H1 (cell line): ENCODE results near the gene EIF1AX. TPM values are rescaled to one million over a fixed set of nuclear protein-coding genes. Genes with fewer than 3 reads are reported as not detected.

Experiments used
- CTCF ChIA-PET: fragments of 300-600 bp; sonication (Branson Sonifier 250); formaldehyde crosslinking; loops from one replicate; lab custom pipeline; 2021; ENCODE audit not compliant: partially characterized antibody; lab: Charles Lee
- POLR2A ChIA-PET: fragments of 300-600 bp; sonication (Branson Sonifier 250); formaldehyde crosslinking; loops from one replicate; lab custom pipeline; 2021; ENCODE audit warnings: inconsistent platforms; ENCODE audit not compliant: partially characterized antibody; lab: Charles Lee
- DNase-seq, 2 experiments: peaks; one replicate each; pipeline versions ENCODE4 v3.0.0 to v3.0.0-alpha.2; 2010 to 2022; ENCODE audit warnings: low spot score in 2 of 2, low read depth in 1 of 2, mixed read lengths in 1 of 2
- FAIRE-seq: peaks from 2 replicates; lab custom pipeline; 2011; peaks lifted over from hg19 to GRCh38; lab: Jason Lieb, UNC
- H2AFZ ChIP-seq: 2 replicates; pipeline ENCODE4 v1.8.1; 2012; ENCODE audit warnings: low read length, inconsistent platforms
- H2AK5ac ChIP-seq: 2 replicates; pipeline ENCODE4 v1.6.1; 2013; ENCODE audit warnings: low read depth, low read length
- H2BK120ac ChIP-seq: replicated peaks from 2 replicates; pipeline ENCODE3; 2013; ENCODE audit warnings: low read depth, low read length, inconsistent platforms
- H2BK12ac ChIP-seq: 2 replicates; pipeline ENCODE4 v1.6.1; 2013; ENCODE audit warnings: low read depth, low read length
- H2BK15ac ChIP-seq: 2 replicates; pipeline ENCODE4 v1.6.1; 2013; ENCODE audit warnings: low read length
- H2BK20ac ChIP-seq: 2 replicates; pipeline ENCODE4 v1.6.1; 2013; ENCODE audit warnings: low read length
- H2BK5ac ChIP-seq: 2 replicates; pipeline ENCODE4 v1.6.1; 2013; ENCODE audit warnings: low read depth, low read length
- H3K14ac ChIP-seq: 2 replicates; pipeline ENCODE4 v1.6.1; 2013; ENCODE audit warnings: inconsistent platforms; ENCODE audit not compliant: insufficient read length
- H3K18ac ChIP-seq: 2 replicates; pipeline ENCODE4 v1.6.1; 2013; ENCODE audit warnings: low read length; ENCODE audit errors: extremely low read depth
- H3K23ac ChIP-seq: 2 replicates; pipeline ENCODE4 v1.6.1; 2013; ENCODE audit warnings: inconsistent platforms; ENCODE audit not compliant: insufficient read length
- H3K23me2 ChIP-seq: 2 replicates; pipeline ENCODE4 v1.6.1; 2013; ENCODE audit warnings: low read depth, low read length
- H3K27ac ChIP-seq: 2 replicates; pipeline ENCODE4 v1.6.1; 2011; ENCODE audit warnings: low read depth, low read length, inconsistent platforms
- H3K27me3 ChIP-seq, 4 experiments: replicated peaks in 1 of 4; 1 replicate in 1 of 4; 2 replicates in 3 of 4; pipeline versions ENCODE4 v1.6.1 to v1.8.1; 2011 to 2013; ENCODE audit warnings: low read length in 3 of 4, mild to moderate bottlenecking in 3 of 4, inconsistent platforms in 2 of 4, mixed read lengths in 2 of 4, moderate library complexity in 1 of 4; ENCODE audit not compliant: control insufficient read depth in 3 of 4, insufficient read depth in 3 of 4; ENCODE audit errors: extremely low read depth in 1 of 4
- H3K36me3 ChIP-seq, 4 experiments: 2 replicates each; pipeline versions ENCODE4 v1.6.1 to v1.8.1; 2011 to 2013; ENCODE audit warnings: mild to moderate bottlenecking in 4 of 4, low read length in 3 of 4, moderate library complexity in 2 of 4, control low read depth in 1 of 4, inconsistent platforms in 1 of 4; ENCODE audit not compliant: insufficient read depth in 4 of 4, control insufficient read depth in 2 of 4
- H3K4ac ChIP-seq: replicated peaks from 2 replicates; pipeline ENCODE3; 2013; ENCODE audit warnings: low read length, low read depth, mixed read lengths, inconsistent platforms; ENCODE audit not compliant: insufficient read length
- H3K4me1 ChIP-seq, 4 experiments: replicated peaks in 1 of 4; 1 replicate in 1 of 4; 2 replicates in 3 of 4; pipeline versions ENCODE4 v1.6.1 to v1.8.1; 2011 to 2013; ENCODE audit warnings: low read length in 3 of 4, inconsistent platforms in 2 of 4, mixed read lengths in 1 of 4; ENCODE audit not compliant: insufficient read depth in 4 of 4, control insufficient read depth in 3 of 4
- H3K4me2 ChIP-seq, 2 experiments: 2 replicates each; pipeline versions ENCODE4 v1.6.1 to v1.8.1; 2011 to 2013; ENCODE audit warnings: low read depth in 2 of 2, low read length in 2 of 2, control low read depth in 1 of 2, inconsistent platforms in 1 of 2, mild to moderate bottlenecking in 1 of 2; ENCODE audit not compliant: insufficient read depth in 1 of 2
- H3K4me3 ChIP-seq, 4 experiments: fragments of 200-600, 300-600 bp in 1 of 4; sonication (generic), shearing (Covaris generic), sonication (Bioruptor Twin) in 1 of 4; 2 replicates each; pipeline versions ENCODE4 v1.5.1 to v1.8.1; 2011 to 2016; ENCODE audit warnings: low read length in 4 of 4, low read depth in 3 of 4, control low read depth in 2 of 4, inconsistent platforms in 2 of 4, mild to moderate bottlenecking in 2 of 4, mixed read lengths in 1 of 4, moderate library complexity in 1 of 4; ENCODE audit not compliant: insufficient read depth in 2 of 4; ENCODE audit errors: extremely low read depth in 1 of 4
- H3K56ac ChIP-seq: replicated peaks from 2 replicates; pipeline ENCODE3; 2013; ENCODE audit warnings: low read depth, mild to moderate bottlenecking, mixed read lengths, low read length, inconsistent platforms; ENCODE audit not compliant: insufficient read length
- H3K79me1 ChIP-seq: 2 replicates; pipeline ENCODE4 v1.6.1; 2013; ENCODE audit warnings: low read depth, low read length, control low read depth
- H3K79me2 ChIP-seq, 2 experiments: 2 replicates each; pipeline versions ENCODE4 v1.6.1 to v1.8.1; 2012 to 2013; ENCODE audit warnings: low read length in 2 of 2, mild to moderate bottlenecking in 2 of 2, inconsistent platforms in 1 of 2; ENCODE audit not compliant: insufficient read depth in 2 of 2, control insufficient read depth in 1 of 2
- H3K9ac ChIP-seq, 4 experiments: replicated peaks in 1 of 4; 1 replicate in 1 of 4; 2 replicates in 3 of 4; pipeline versions ENCODE4 v1.6.1 to v1.8.1; 2011 to 2013; ENCODE audit warnings: low read depth in 3 of 4, low read length in 3 of 4, control low read depth in 2 of 4, mild to moderate bottlenecking in 2 of 4, moderate library complexity in 2 of 4, inconsistent platforms in 1 of 4; ENCODE audit errors: extremely low read depth in 1 of 4
- H3K9me3 ChIP-seq, 2 experiments: 2 replicates each; pipeline versions ENCODE4 v1.6.1 to v1.8.1; 2012 to 2013; ENCODE audit warnings: mild to moderate bottlenecking in 2 of 2, moderate library complexity in 2 of 2, control low read depth in 1 of 2, inconsistent platforms in 1 of 2, low read depth in 1 of 2, low read length in 1 of 2, mixed read lengths in 1 of 2; ENCODE audit not compliant: insufficient read depth in 2 of 2
- H4K20me1 ChIP-seq, 2 experiments: replicated peaks in 1 of 2; 2 replicates each; pipeline versions ENCODE3 to v1.8.1; 2011 to 2013; ENCODE audit warnings: inconsistent platforms in 2 of 2, low read length in 2 of 2, mild to moderate bottlenecking in 1 of 2; ENCODE audit not compliant: insufficient read depth in 2 of 2, control insufficient read depth in 1 of 2
- H4K5ac ChIP-seq: 2 replicates; pipeline ENCODE4 v1.6.1; 2013; ENCODE audit warnings: low read length, low read depth, mixed read lengths, inconsistent platforms; ENCODE audit not compliant: insufficient read length
- H4K8ac ChIP-seq: 2 replicates; pipeline ENCODE4 v1.8.0; 2013; ENCODE audit warnings: mild to moderate bottlenecking, moderate library complexity, low read length, inconsistent platforms; ENCODE audit not compliant: insufficient read depth; ENCODE audit errors: extremely low read depth
- H4K91ac ChIP-seq: replicated peaks from 2 replicates; pipeline ENCODE3; 2013; ENCODE audit warnings: low read length, mixed read lengths, inconsistent platforms; ENCODE audit not compliant: insufficient read length
- BCL11A ChIP-seq, 2 experiments: IDR thresholded peaks; one replicate each; pipeline ENCODE4 v1.6.1; 2011; ENCODE audit warnings: low read depth in 2 of 2, low read length in 2 of 2, mild to moderate bottlenecking in 2 of 2
- BRCA1 ChIP-seq: IDR thresholded peaks from 2 replicates; pipeline ENCODE4 v1.6.1; 2012; ENCODE audit warnings: low read depth, low read length, improper control_type of control experiment
- CBX8 ChIP-seq: fragments of 300-800, 300-1000 bp; sonication (generic); IDR thresholded peaks from 2 replicates; pipeline ENCODE4 v1.7.1; 2016; ENCODE audit warnings: low read depth, low read length, borderline replicate concordance
- CEBPB ChIP-seq: IDR thresholded peaks from 2 replicates; pipeline ENCODE4 v1.6.1; 2012; ENCODE audit warnings: low read depth, low read length
- CTBP2 ChIP-seq: IDR thresholded peaks from 2 replicates; pipeline ENCODE4 v1.7.0; 2011; ENCODE audit warnings: borderline replicate concordance, mild to moderate bottlenecking, moderate library complexity, mixed read lengths, low read length; ENCODE audit not compliant: insufficient read depth, insufficient read length
- JUN ChIP-seq: IDR thresholded peaks from 2 replicates; pipeline ENCODE4 v1.6.1; 2011; ENCODE audit warnings: low read depth, mild to moderate bottlenecking, improper control_type of control experiment, low read length
- NANOG ChIP-seq: IDR thresholded peaks from 2 replicates; pipeline ENCODE4 v1.6.1; 2011; ENCODE audit warnings: low read length, low read depth, mild to moderate bottlenecking, inconsistent platforms; ENCODE audit not compliant: insufficient read depth, poor library complexity, severe bottlenecking
- POLR2A ChIP-seq, 2 experiments: IDR thresholded peaks; 1 replicate in 1 of 2; 2 replicates in 1 of 2; pipeline ENCODE4 v1.6.1; 2011; ENCODE audit warnings: low read depth in 2 of 2, low read length in 2 of 2, mild to moderate bottlenecking in 2 of 2; ENCODE audit errors: control extremely low read depth in 1 of 2
- RFX5 ChIP-seq: IDR thresholded peaks from 2 replicates; pipeline ENCODE4 v1.6.1; 2011; ENCODE audit warnings: low read depth, low read length, improper control_type of control experiment, borderline replicate concordance
- SP2 ChIP-seq: IDR thresholded peaks from 2 replicates; pipeline ENCODE4 v1.6.1; 2012; ENCODE audit warnings: mild to moderate bottlenecking, low read length, inconsistent platforms
- WGBS, 2 experiments: shearing (Covaris generic) in 1 of 2; methylation state at CpG; one replicate each; pipeline versions ENCODE4 v1.1.6 to v1.1.7; 2013 to 2015; ENCODE audit warnings: low lambda C conversion rate in 2 of 2, mixed read lengths in 2 of 2, inconsistent platforms in 1 of 2, low coverage in 1 of 2, missing lambda C conversion rate in 1 of 2; ENCODE audit not compliant: insufficient replicate concordance in 2 of 2, insufficient coverage in 1 of 2, insufficient read length in 1 of 2; ENCODE audit errors: extremely low coverage in 1 of 2, missing lambda C conversion rate in 1 of 2; 5-methylcytosine and 5-hydroxymethylcytosine counted together
- polyA plus RNA-seq, 7 experiments: library from polyadenylated mRNA; depleted of rRNA in 3 of 7; stranded (reverse) in 5 of 7; unstranded in 2 of 7; fragments of >200 nt in 5 of 7; fragments of 200-250 nt in 2 of 7; gene quantifications; 1 replicate in 5 of 7; 2 replicates in 1 of 7; 4 replicates in 1 of 7; pipeline versions ENCODE4 v1.2.1 to v1.2.3, GENCODE V29; 2011 to 2013; ENCODE audit warnings: missing spikeins in 2 of 7, mixed read lengths in 2 of 7
- total RNA-seq: library from RNA; stranded (reverse); fragmentation: NEBNext Ultra II Directional; extraction: Animal tissue kit (Norgen Biotek cat#: 25700); gene quantifications from 2 replicates; pipeline ENCODE4 v1.2.1, GENCODE V29; 2021
- TF ChIP-seq, protein P1 (sequence below): IDR thresholded peaks from 2 replicates; pipeline ENCODE4 v1.6.1; 2012; ENCODE audit warnings: inconsistent platforms
- TF ChIP-seq, protein P2 (sequence below): IDR thresholded peaks from 2 replicates; pipeline ENCODE4 v1.6.1; 2011; ENCODE audit warnings: low read length, improper control_type of control experiment

Gene EIF1AX
- total and polyA plus RNA-seq, 2 of the 8 experiments (the other 6 are each of a cell fraction or from before 2014, with no cell fraction given), result 34.0 to 175 TPM

DNA sequence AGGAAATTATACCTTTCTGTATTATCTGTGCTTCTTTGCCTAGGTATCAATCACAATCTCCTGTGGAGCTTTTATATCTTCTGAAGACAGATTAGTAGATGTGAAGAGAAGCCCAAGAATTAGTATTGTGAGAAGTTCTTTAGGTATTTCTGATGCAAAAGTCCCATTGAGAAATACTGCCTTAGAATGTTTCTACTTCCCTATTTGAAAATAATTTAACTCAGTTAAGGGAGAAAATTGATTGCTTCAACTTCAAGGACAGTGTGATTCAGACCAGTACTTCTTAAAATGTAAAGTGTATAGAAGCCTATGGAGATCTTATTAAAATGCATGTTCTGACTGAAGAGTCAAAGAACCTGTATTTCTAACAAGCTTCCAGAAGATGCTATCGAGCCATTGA lies 9.0 kb downstream of the EIF1AX start:
- Histone ChIP-seq H4K8ac (no peak overlapping the region), H3K56ac (no peak overlapping the region), H3K4me3 (no peak overlapping the region), H3K79me2 (peaks cover 0 to 6% of the 10 kb centered on the region in 2 experiments; a peak in 2 of 4 replicates), H3K23me2 (no peaks in the 10 kb centered on the region), H3K23ac (no peak overlapping the region), H3K79me1 (no peaks in the 10 kb centered on the region), H3K4me2 (no peak overlapping the region), H2BK15ac (no peak overlapping the region), H2BK20ac (no peak overlapping the region), H2BK12ac (no peak overlapping the region), H3K9me3 (no peaks in the 10 kb centered on the region), H2AFZ (no peak overlapping the region), H3K9ac (no peak overlapping the region), H4K91ac (no peak overlapping the region), H3K4ac (no peak overlapping the region), H4K5ac (no peak overlapping the region), H2BK120ac (no peak overlapping the region), H3K4me1 (no peaks in the 10 kb centered on the region), H3K18ac (no peak overlapping the region), H3K27me3 (no peaks in the 10 kb centered on the region), H3K14ac (no peak overlapping the region), H3K27ac (no peak overlapping the region), H3K36me3 (peaks cover 0 to 76% (median 25%) of the 10 kb centered on the region in 4 experiments; a peak in 6 of 8 replicates), H2AK5ac (no peak overlapping the region), H2BK5ac (no peak overlapping the region), H4K20me1 (no peaks in the 10 kb centered on the region)
- FAIRE-seq (no peak), DNase-seq (no peak)
- POLR2A ChIA-PET, result interaction anchor here (1.1 to 1.5 kb wide), 2 partner anchors 9 to 11 kb away, joined by 3 to 6 read pairs; partner anchors contain the start of gene EIF1AX
- CTCF ChIA-PET, result no interaction called here
- 63% methylated on average over 1 of the region's 1 CpG; no CpG with 5 or more reads in 1 of the 2 experiments for WGBS, 2 experiments
- TF ChIP-seq JUN (no peak), SP2 (no peak), CTBP2 (no peak), BRCA1 (no peak), POLR2A (IDR thresholded peaks at IDR 0.05; ENCODE audit: control extremely low read depth in 1 of 2, low read depth in 2 of 2, low read length in 2 of 2) (no peak), CEBPB (no peak), BCL11A (IDR thresholded peaks at IDR 0.05; ENCODE audit: low read depth in 2 of 2, low read length in 2 of 2) (no peak), RFX5 (no peak), NANOG (no peak), CBX8 (no peak)
- TF ChIP-seq, protein P1, sequence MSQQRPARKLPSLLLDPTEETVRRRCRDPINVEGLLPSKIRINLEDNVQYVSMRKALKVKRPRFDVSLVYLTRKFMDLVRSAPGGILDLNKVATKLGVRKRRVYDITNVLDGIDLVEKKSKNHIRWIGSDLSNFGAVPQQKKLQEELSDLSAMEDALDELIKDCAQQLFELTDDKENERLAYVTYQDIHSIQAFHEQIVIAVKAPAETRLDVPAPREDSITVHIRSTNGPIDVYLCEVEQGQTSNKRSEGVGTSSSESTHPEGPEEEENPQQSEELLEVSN, result no peak
- TF ChIP-seq, protein P2, sequence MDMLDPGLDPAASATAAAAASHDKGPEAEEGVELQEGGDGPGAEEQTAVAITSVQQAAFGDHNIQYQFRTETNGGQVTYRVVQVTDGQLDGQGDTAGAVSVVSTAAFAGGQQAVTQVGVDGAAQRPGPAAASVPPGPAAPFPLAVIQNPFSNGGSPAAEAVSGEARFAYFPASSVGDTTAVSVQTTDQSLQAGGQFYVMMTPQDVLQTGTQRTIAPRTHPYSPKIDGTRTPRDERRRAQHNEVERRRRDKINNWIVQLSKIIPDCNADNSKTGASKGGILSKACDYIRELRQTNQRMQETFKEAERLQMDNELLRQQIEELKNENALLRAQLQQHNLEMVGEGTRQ, result no peak
